ENCODE measurements around the gene MRFAP1.

GRCh38 chr4:6686104-6686787, 45.8 kb downstream of the MRFAP1 start:
- no peak for TF ChIP-seq BHLHE40 (IDR thresholded peaks at IDR 0.05; ENCODE audit: low read depth, low read length)
- no peak for TF ChIP-seq SMC3 (IDR thresholded peaks at IDR 0.05; ENCODE audit: low read depth, low read length)
- no peak for TF ChIP-seq CTCF (conservative IDR thresholded peaks at IDR 0.05; ENCODE audit: low read depth, low read length)
- TF ChIP-seq POLR2A (IDR thresholded peaks at IDR 0.05; ENCODE audit: low read depth, low read length), result no peak
